Stomach (tissue), 4 donors: ENCODE measurements around the gene LRIF1.

Source experiments
- EP300 ChIP-seq: sonication (generic); formaldehyde crosslinking; IDR thresholded peaks from one replicate; pipeline ENCODE4 v1.6.1; 2017; ENCODE audit warnings: antibody characterized with exemption
- POLR2A ChIP-seq, 4 donors: fragments of 450-650 bp; IDR thresholded peaks; one replicate each; pipeline ENCODE4 v1.6.1; 2016; ENCODE audit warnings: antibody characterized with exemption in 4 of 4, control low read depth in 2 of 4, mild to moderate bottlenecking in 1 of 4, moderate library complexity in 1 of 4

GRCh38 chr1:110927484-110928075 is 36.1 kb downstream of the LRIF1 start:
- TF ChIP-seq EP300, result no peak
- TF ChIP-seq POLR2A (IDR thresholded peaks at IDR 0.05), result no peak
